Fibroblast of mammary gland (primary cell): ENCODE measurements around the gene CCDC102B.
A peak's percentile ranks its signal among the peaks of the same experiment; 100 is the strongest.

Experiments used
- DNase-seq: peaks from one replicate; pipeline ENCODE4 v3.0.0-alpha.2; 2010; ENCODE audit warnings: low read depth
- H3K4me3 ChIP-seq: 2 replicates; pipeline ENCODE4 v1.5.1; 2011; ENCODE audit warnings: low read depth, mild to moderate bottlenecking, low read length, moderate library complexity; ENCODE audit not compliant: control insufficient read depth
- CTCF ChIP-seq: conservative IDR thresholded peaks from 2 replicates; pipeline ENCODE4 v1.5.1; 2011; ENCODE audit warnings: low read depth, low read length, inconsistent platforms; ENCODE audit not compliant: control insufficient read depth, insufficient read depth

CCDC102B gene

GRCh38 chr18:68840554-68841263 lies 42.8 kb downstream of the CCDC102B start:
- no peak for TF ChIP-seq CTCF
- H3K4me3 ChIP-seq = no peak overlapping the region
- DNase-seq = peak; percentile 97

GRCh38 chr18:68841301-68841700 lies 43.4 kb downstream of the CCDC102B start:
- DNase-seq = peak; percentile 50
- H3K4me3 ChIP-seq = no peak overlapping the region
- no peak for TF ChIP-seq CTCF

- DNase-seq = no peak
- no peak overlapping the region for H3K4me3 ChIP-seq
- no peak for TF ChIP-seq CTCF
Measured at GRCh38 chr18:68842951-68843350, 45.1 kb downstream of the CCDC102B start.

GRCh38 chr18:68843473-68844089 lies 45.7 kb downstream of the CCDC102B start:
- no peak overlapping the region for H3K4me3 ChIP-seq
- peak; percentile 23 for DNase-seq
- TF ChIP-seq CTCF = peak; percentile 35

GRCh38 chr18:68847219-68847837 lies 49.4 kb downstream of the CCDC102B start:
- TF ChIP-seq CTCF = peak; percentile 80
- no peak overlapping the region for H3K4me3 ChIP-seq
- peak; percentile 69 for DNase-seq

GRCh38 chr18:68848242-68848641 lies 50.4 kb downstream of the CCDC102B start:
- no peak for DNase-seq
- no peak overlapping the region for H3K4me3 ChIP-seq
- TF ChIP-seq CTCF = no peak
